Psoas muscle (tissue), 8 donors: ENCODE measurements around the gene BTD. TPM values are rescaled to one million over a fixed set of nuclear protein-coding genes. Genes with fewer than 3 reads are reported as not detected.
"Not testable (repeated sequence)": the region's sequence is repeated elsewhere in the genome, so short reads cannot be mapped to it uniquely, and the experiment has no call there.

Experiments used
- ATAC-seq, 4 donors: fragments of 200-7000 bp; cut with Tn5 transposase; one replicate each; pipeline ENCODE4 v1.9.1; 2020; ENCODE audit warnings: moderate library complexity in 3 of 4, mild to moderate bottlenecking in 2 of 4
- DNase-seq, 2 donors: peaks; one replicate each; pipeline ENCODE4 v3.0.0-alpha.2; 2020
- H3K27ac ChIP-seq: fragments of 200-600 bp; one replicate; pipeline ENCODE4 v1.8.0; 2022
- H3K27me3 ChIP-seq, 3 donors: fragments of 200-600 bp in 1 of 3; one replicate each; pipeline versions ENCODE4 v1.6.1 to v1.8.0; 2013 to 2022; ENCODE audit warnings: low read length in 2 of 3, mild to moderate bottlenecking in 2 of 3, moderate library complexity in 1 of 3; ENCODE audit not compliant: insufficient read depth in 3 of 3
- H3K36me3 ChIP-seq, 2 donors: fragments of 200-600 bp in 1 of 2; one replicate each; pipeline versions ENCODE4 v1.6.1 to v1.8.0; 2013 to 2022; ENCODE audit warnings: low read depth in 1 of 2, mild to moderate bottlenecking in 1 of 2, moderate library complexity in 1 of 2; ENCODE audit not compliant: insufficient read depth in 1 of 2
- H3K4me1 ChIP-seq: fragments of 200-600 bp; one replicate; pipeline ENCODE4 v1.8.0; 2022
- H3K4me3 ChIP-seq: fragments of 200-600 bp; one replicate; pipeline ENCODE4 v1.8.0; 2022; ENCODE audit warnings: mild to moderate bottlenecking
- H3K9me3 ChIP-seq: fragments of 200-600 bp; one replicate; pipeline ENCODE4 v1.8.0; 2022
- WGBS, 3 donors: extraction: QIAGEN DNeasy Blood & Tissue Kit; methylation state at CpG; one replicate each; pipeline versions ENCODE4 v1.1.6 to v1.1.7; 2013; 5-methylcytosine and 5-hydroxymethylcytosine counted together
- intact Hi-C, 2 donors: fragments of 100-400 bp; cut with DNase I; formaldehyde crosslinking; loops; one replicate each; pipeline versions ENCODE4 v1.11.0 to v1.14.2; 2022
- polyA plus RNA-seq, 3 donors: library from polyadenylated mRNA; stranded (reverse); fragments of 200-250 nt; gene quantifications; one replicate each; pipeline ENCODE4 v1.2.3, GENCODE V29; 2013
- total RNA-seq, 4 donors: library from RNA; stranded (reverse); fragmentation: NEBNext Ultra II Directional in 2 of 4; extraction: Animal tissue kit (Norgen Biotek cat#: 25700) in 2 of 4; gene quantifications; one replicate each; pipeline versions ENCODE4 v1.2.1 to v1.2.4, GENCODE V29; 2021 to 2023
- TF ChIP-seq, protein P1 (sequence below): fragments of 200-600 bp; IDR thresholded peaks from one replicate; pipeline ENCODE4 v1.8.0; 2022; ENCODE audit warnings: antibody characterized with exemption
- donor health status: healthy with polysubstance abuse.
- donor health status: DM: no; HTN: no; CAD: no; lungs with moderate emphysema.
- donor health status: Bipolar disorder and iron deficiency.
- donor health status: healthy.
- donor health status: DM: yes; HTN: yes; CAD: no.
- donor health status: DM: no; HTN: no; CAD: no.
- donor health status: DM: no; HTN: no; CAD: no.
- donor health status: DM: yes; HTN: yes; CAD: no.

Gene BTD
- total and polyA plus RNA-seq, 7 donors = 6.3 to 15.2 (median 9.8) TPM

DNA sequence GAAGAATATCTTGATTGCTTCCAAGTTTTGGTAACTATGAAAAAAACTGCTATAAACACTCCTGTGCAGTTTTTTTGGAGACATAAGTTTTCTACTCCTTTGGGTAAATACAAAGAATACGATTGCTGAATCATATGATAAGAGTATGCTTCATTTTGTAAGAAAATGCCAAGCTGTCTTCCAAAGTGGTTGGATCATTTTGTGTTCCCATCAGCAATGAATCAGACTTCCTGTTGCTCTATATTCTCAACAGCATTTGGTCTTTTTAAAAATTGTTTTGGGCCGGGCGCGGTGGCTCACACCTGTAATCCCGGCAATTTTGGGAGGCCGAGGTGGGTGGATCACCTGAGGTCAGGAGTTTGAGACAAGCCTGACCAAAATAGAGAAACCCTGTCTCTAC is 14.5 kb downstream of the BTD start:
- no peaks in the 10 kb centered on the region for H3K9me3 ChIP-seq
- H3K36me3 ChIP-seq = no peaks in the 10 kb centered on the region
- WGBS, 3 donors = 94 to 96% (median 96%) methylated on average over 6 of the region's 6 CpGs
- TF ChIP-seq, protein P1, sequence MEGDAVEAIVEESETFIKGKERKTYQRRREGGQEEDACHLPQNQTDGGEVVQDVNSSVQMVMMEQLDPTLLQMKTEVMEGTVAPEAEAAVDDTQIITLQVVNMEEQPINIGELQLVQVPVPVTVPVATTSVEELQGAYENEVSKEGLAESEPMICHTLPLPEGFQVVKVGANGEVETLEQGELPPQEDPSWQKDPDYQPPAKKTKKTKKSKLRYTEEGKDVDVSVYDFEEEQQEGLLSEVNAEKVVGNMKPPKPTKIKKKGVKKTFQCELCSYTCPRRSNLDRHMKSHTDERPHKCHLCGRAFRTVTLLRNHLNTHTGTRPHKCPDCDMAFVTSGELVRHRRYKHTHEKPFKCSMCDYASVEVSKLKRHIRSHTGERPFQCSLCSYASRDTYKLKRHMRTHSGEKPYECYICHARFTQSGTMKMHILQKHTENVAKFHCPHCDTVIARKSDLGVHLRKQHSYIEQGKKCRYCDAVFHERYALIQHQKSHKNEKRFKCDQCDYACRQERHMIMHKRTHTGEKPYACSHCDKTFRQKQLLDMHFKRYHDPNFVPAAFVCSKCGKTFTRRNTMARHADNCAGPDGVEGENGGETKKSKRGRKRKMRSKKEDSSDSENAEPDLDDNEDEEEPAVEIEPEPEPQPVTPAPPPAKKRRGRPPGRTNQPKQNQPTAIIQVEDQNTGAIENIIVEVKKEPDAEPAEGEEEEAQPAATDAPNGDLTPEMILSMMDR = no peak
- intact Hi-C loops = no loop called here
- no peak overlapping the region for H3K27ac ChIP-seq
- no peaks in the 10 kb centered on the region for H3K27me3 ChIP-seq
- DNase-seq (no peak), ATAC-seq (no peak)
- H3K4me1 ChIP-seq = peaks cover 8% of the 10 kb centered on the region
- no peak overlapping the region for H3K4me3 ChIP-seq

DNA sequence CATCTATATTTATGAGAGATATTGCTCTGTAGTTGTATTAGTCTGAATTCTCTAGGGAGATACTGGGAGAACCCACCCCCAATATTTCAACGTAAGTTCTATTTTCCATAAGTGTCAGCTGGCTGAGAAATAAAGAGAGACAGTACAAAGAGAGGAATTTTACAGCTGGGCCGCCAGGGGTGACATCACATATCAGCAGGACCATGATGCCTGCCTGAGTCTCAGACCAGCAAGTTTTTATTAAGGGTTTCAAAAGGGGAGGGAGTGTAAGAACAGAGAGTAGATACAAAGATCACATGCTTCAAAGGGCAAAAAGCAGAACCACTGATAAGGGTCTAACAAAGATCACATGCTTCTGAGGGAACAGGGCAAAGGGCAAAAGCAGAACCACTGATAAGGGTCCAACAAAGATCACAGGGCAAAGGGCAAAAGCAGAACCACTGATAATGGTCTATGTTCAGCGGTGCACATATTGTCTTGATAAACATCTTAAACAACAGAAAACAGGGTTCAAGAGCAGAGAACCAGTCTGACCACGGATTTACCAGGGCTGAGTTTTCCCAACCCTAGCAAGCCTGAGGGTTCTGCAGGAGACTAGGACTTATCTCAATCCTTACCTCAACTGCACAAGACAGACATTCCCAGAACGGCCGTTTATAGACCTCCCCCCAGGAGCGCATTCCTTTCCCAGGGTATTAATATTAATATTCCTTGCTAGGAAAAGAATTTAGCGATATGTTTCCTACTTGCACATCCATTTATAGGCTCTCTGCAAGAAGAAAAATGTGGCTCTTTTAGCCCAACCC is 18.3 kb downstream of the BTD start:
- H3K4me3 ChIP-seq, H3K27me3 ChIP-seq, DNase-seq, ATAC-seq, H3K9me3 ChIP-seq, H3K36me3 ChIP-seq, H3K4me1 ChIP-seq, H3K27ac ChIP-seq: not testable (repeated sequence)
- intact Hi-C loops = loop anchor here in 1 of 2 donors (10.0 kb wide), 1 partner anchor 625 kb away; no protein-coding TSS in a partner anchor
- 96 to 98% (median 96%) methylated on average over 8 of the region's 8 CpGs for WGBS, 3 donors

DNA sequence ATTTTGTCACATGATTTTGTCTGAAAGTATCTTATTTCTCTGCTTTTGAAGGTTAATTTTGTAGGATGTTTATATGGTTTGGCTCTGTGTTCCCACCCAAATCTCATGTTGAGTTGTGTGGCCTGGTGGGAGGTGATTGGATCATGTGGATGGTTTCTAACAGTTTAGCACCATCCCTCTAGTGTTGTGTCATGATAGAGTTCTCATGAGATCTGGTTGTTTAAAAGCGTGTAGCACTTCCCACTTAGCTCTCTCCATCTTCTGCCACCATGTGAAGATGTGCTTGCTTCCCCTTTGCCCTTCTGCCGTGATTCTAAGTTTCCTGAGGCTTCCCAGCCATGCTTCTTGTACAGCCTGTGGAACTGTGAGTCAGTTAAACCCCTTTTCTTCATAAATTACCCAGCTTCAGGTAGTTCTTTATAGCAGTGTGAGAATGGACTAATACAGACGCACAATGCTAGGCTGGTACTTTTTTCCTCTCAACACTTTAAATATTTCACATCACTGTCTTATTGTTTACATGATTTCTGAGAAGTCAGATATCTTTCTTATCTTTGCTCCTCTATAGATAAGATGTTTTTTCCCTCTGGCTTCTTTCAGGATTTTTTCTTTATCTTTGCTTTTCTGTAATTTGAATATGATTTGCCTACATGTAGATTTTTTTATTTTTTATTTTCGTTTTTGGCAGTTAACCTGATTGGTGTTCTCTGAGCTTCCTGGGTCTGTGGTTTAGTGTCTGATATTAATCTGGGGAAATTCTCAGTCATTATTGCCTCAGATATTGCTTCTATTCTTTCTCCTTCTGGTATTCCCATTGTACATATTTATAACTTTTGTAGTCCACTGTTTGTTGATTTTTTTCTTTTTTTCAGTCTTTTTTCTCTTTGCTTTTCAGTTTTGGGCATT is 22.2 kb downstream of the BTD start:
- intact Hi-C loops = loop anchor here in 1 of 2 donors (10.0 kb wide), 1 partner anchor 621 kb away; no protein-coding TSS in a partner anchor
- no peak overlapping the region for H3K27ac ChIP-seq
- H3K4me1 ChIP-seq = no peaks in the 10 kb centered on the region
- peaks cover 0 to 3% of the 10 kb centered on the region in 2 donors for H3K36me3 ChIP-seq
- ATAC-seq = no peak
- no peak for DNase-seq
- 81 to 90% (median 88%) methylated on average over 4 of the region's 4 CpGs for WGBS, 3 donors
- H3K9me3 ChIP-seq = no peaks in the 10 kb centered on the region
- TF ChIP-seq, protein P1 = no peak
- H3K27me3 ChIP-seq = no peaks in the 10 kb centered on the region
- H3K4me3 ChIP-seq = no peak overlapping the region

DNA sequence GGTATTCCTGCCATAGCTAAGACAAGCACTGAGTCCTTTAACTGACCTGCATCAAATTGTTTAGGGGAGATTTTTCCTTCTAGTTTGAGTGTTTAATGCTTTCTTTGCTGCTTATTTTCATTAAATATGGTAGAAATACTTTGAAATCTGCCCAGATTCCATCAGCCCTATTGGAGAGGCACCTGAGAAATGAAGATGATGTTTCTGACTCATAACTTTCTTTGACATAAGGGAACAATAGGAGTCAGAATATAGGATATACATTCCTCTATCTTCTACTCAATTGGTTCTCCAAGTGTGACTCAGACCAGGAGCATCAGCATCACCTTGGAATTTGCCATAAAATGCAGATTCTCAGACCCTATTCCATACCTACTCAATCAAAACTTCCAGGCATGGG is 27.4 kb downstream of the BTD start:
- no peaks in the 10 kb centered on the region for H3K9me3 ChIP-seq
- no peak overlapping the region for H3K4me3 ChIP-seq
- TF ChIP-seq, protein P1 = no peak
- intact Hi-C loops = loop anchor here in 1 of 2 donors (10.0 kb wide), 1 partner anchor 616 kb away; no protein-coding TSS in a partner anchor
- no peak overlapping the region for H3K27ac ChIP-seq
- ATAC-seq (no peak), DNase-seq (no peak)
- H3K36me3 ChIP-seq = peaks cover 0 to 3% of the 10 kb centered on the region in 2 donors
- H3K27me3 ChIP-seq = no peaks in the 10 kb centered on the region
- H3K4me1 ChIP-seq = peaks cover 21% of the 10 kb centered on the region
